Activated T-cell treated with anti-CD3 and anti-CD28 coated beads, Interleukin-2, amount 50 U/mL, for 72 hours (primary cell): ENCODE measurements around the gene RPS16. TPM values are rescaled to one million over a fixed set of nuclear protein-coding genes. Genes with fewer than 3 reads are reported as not detected.
"Not testable (repeated sequence)": the region's sequence is repeated elsewhere in the genome, so short reads cannot be mapped to it uniquely, and the experiment has no call there.

Experiments
- ATAC-seq, 2 donors: fragments of 150-1000 bp; cut with Tn5 transposase; replicated peaks in 1 of 2; 2 replicates each; pipeline ENCODE4 v1.10.0; 2021; ENCODE audit warnings: moderate library complexity in 2 of 2, mild to moderate bottlenecking in 1 of 2
- DNase-seq, 2 donors: peaks; one replicate each; pipeline ENCODE4 v3.0.0; 2021 to 2022; ENCODE audit warnings: mixed read lengths in 1 of 2
- H3K27ac Mint-ChIP-seq: one replicate; pipeline ENCODE4 v1.8.0; 2022; ENCODE audit warnings: mild to moderate bottlenecking, moderate library complexity, mixed read lengths
- H3K27me3 Mint-ChIP-seq: one replicate; pipeline ENCODE4 v1.8.0; 2022; ENCODE audit warnings: low read depth, mixed read lengths
- H3K36me3 Mint-ChIP-seq, 2 donors: one replicate each; pipeline ENCODE4 v1.8.0; 2022; ENCODE audit warnings: mixed read lengths in 2 of 2, mild to moderate bottlenecking in 1 of 2; ENCODE audit not compliant: insufficient read depth in 2 of 2
- H3K4me1 Mint-ChIP-seq: one replicate; pipeline ENCODE4 v1.8.0; 2022; ENCODE audit warnings: low read depth, mixed read lengths
- H3K4me3 Mint-ChIP-seq, 2 donors: one replicate each; pipeline ENCODE4 v1.8.0; 2022; ENCODE audit warnings: mild to moderate bottlenecking in 2 of 2, mixed read lengths in 2 of 2, moderate library complexity in 2 of 2
- H3K9me3 Mint-ChIP-seq, 2 donors: one replicate each; pipeline ENCODE4 v1.8.0; 2022; ENCODE audit warnings: mixed read lengths in 2 of 2
- total RNA-seq, 2 donors: library from RNA; stranded (reverse); gene quantifications; one replicate each; pipeline ENCODE4 v1.2.3, GENCODE V29; 2022

RPS16 gene
- total RNA-seq, 2 donors from 2014 or later: 3,177 to 3,644 TPM

DNA sequence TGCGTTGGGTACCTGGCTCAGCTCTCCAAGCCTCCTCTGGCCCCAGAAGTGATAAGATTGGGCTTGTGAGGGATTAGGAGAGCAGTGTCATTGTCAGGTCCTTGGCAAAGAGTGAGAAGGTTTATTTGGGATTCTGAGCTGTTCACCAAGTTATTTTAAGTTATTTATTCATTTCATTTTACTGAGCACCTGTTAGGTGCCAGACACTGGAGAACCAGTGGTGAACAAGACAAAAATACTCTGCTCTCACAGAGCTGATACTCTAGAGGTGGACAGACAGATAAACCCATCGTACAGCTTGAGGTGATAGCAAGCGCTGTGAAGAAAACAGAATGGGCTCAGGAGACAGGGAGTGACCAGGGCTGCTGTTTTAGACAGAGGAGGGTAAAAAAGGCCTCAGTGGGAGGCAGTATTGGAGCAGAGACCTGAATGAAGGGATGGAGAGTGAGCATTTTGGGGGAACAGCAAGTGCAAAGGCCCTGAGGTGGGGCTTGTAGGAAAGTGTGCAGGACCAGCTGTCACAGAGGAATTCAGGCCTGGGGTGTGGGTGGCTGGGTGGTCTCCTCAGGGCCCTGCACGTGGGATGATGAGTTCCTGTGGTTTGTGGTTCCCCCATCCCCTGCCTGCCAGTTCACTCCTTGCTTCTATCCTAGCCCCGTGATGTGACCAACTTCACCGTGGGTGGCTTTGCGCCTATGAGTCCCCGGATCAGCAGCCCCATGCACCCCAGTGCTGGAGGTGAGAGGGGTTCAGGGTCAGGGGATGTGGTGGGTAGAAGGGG lies 36.2 kb upstream of the RPS16 start:
- no peak for ATAC-seq
- Mint-ChIP-seq H3K9me3 (no peaks in the 10 kb centered on the region), H3K36me3 (peaks cover 17 to 47% of the 10 kb centered on the region in 2 donors), H3K4me1 (peaks cover 29% of the 10 kb centered on the region), H3K4me3 (no peak overlapping the region), H3K27ac (peak overlapping the region; percentile 33), H3K27me3 (no peaks in the 10 kb centered on the region)
- DNase-seq: no peak

DNA sequence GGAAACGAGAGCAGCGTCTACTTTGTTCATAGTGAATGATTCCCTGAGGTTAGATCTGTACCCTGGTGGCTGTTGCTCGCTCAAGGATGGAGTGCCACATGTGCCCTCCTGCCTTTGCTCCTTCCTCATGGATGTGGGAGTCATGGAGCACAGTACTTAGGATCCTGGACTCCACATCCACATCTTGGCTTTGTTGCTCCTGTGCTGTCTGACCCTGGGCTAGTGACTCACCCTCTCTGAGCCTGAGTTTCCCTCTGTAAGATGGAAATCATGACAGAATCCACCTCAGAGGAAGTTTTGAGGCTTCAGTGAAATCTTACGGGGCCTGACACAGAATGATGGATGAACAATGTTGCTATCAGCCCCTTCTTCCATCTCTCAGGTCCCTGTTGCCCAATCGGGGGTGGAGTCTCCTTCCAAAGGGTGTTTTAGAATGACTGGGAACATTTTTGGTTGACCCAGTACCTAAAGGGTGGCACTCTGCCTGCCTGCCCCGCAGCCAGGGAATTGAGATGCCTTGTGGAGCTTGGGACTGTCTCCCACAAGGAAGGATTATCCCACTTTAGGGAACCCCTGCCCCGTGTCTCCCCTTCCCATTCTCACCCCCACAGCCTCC lies 35.1 kb upstream of the RPS16 start:
- Mint-ChIP-seq H3K27me3 (no peaks in the 10 kb centered on the region), H3K36me3 (peaks cover 16 to 49% of the 10 kb centered on the region in 2 donors), H3K4me1 (peaks cover 29% of the 10 kb centered on the region), H3K9me3 (no peaks in the 10 kb centered on the region), H3K4me3 (no peak overlapping the region), H3K27ac (peak overlapping the region; percentile 16)
- DNase-seq (no peak), ATAC-seq (peak in 1 of 2 donors; percentile 27)

GRCh38 chr19:39469567-39469966 lies 33.8 kb upstream of the RPS16 start:
- Mint-ChIP-seq H3K4me1 (peaks cover 29% of the 10 kb centered on the region), H3K4me3 (no peak overlapping the region), H3K27ac (peak overlapping the region; percentile 43), H3K9me3 (no peaks in the 10 kb centered on the region), H3K27me3 (no peaks in the 10 kb centered on the region), H3K36me3 (peaks cover 22 to 42% of the 10 kb centered on the region in 2 donors)
- DNase-seq (no peak), ATAC-seq (no peak)

- Mint-ChIP-seq H3K36me3 (peaks cover 21 to 39% of the 10 kb centered on the region in 2 donors), H3K4me1 (peaks cover 29% of the 10 kb centered on the region), H3K27me3 (no peaks in the 10 kb centered on the region), H3K27ac (peak overlapping the region; percentile 43), H3K4me3 (no peak overlapping the region), H3K9me3 (no peaks in the 10 kb centered on the region)
- no peak for DNase-seq
- no peak for ATAC-seq
Observed at GRCh38 chr19:39469036-39469435, 33.3 kb upstream of the RPS16 start.

DNA sequence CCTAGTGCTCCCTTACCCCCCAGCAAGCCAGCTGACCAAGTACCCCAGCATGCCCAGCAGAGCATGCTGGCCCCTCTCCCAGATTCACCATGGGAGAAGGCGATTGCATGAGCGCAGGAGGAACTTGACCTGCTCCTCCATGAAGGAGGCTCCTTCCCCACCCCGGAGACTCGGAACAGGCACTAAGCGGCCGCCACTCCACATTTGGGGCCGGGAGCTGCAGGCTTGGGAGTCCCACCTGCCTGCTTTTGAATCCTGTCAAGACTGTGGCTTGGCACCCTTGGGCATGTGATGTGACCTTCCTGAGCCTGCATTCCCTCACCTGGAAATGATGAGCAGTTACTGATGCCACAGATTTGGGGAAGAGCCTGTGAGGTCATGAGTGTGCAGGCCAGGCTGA lies 32.2 kb upstream of the RPS16 start:
- Mint-ChIP-seq H3K9me3 (no peaks in the 10 kb centered on the region), H3K27me3 (no peaks in the 10 kb centered on the region), H3K4me1 (peaks cover 29% of the 10 kb centered on the region), H3K27ac (no peak overlapping the region), H3K4me3 (no peak overlapping the region), H3K36me3 (peaks cover 21 to 44% of the 10 kb centered on the region in 2 donors)
- no peak for DNase-seq
- ATAC-seq: no peak

GRCh38 chr19:39465956-39466747 lies 30.4 kb upstream of the RPS16 start:
- Mint-ChIP-seq H3K9me3 (no peaks in the 10 kb centered on the region), H3K4me3 (no peak overlapping the region), H3K36me3 (peaks cover 19 to 40% of the 10 kb centered on the region in 2 donors), H3K27me3 (no peaks in the 10 kb centered on the region), H3K4me1 (peaks cover 19% of the 10 kb centered on the region), H3K27ac (peak overlapping the region; percentile 59)
- ATAC-seq (no peak), DNase-seq (no peak)

DNA sequence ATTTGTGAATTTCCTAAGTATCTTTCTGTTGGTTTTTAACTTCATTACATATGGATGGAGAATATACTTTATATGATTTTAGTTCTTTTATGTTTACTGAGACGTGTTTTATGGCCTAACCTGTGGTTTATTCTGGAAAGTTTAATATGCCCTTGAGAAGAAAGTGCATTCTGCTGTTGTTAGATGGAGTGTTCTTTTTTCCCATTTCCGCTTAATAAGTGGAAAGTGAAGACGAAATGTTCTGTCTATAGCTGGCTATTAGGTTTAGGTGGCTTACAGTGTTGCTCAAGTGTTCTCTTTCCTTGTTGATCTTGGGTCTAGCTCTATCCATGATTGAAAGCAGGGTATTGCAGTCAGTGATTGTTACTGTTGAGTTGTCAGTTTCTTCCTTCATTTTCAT lies 27.7 kb upstream of the RPS16 start:
- no peaks in the 10 kb centered on the region for H3K27me3 Mint-ChIP-seq
- no peak overlapping the region for H3K4me3 Mint-ChIP-seq
- peaks cover 5% of the 10 kb centered on the region for H3K4me1 Mint-ChIP-seq
- H3K36me3 Mint-ChIP-seq: peaks cover 18 to 41% of the 10 kb centered on the region in 2 donors
- ATAC-seq: no peak
- no peak for DNase-seq
- no peaks in the 10 kb centered on the region for H3K9me3 Mint-ChIP-seq
- peak overlapping the region; percentile 40 for H3K27ac Mint-ChIP-seq

- H3K9me3 Mint-ChIP-seq, ATAC-seq, H3K4me3 Mint-ChIP-seq, DNase-seq, H3K27me3 Mint-ChIP-seq: not testable (repeated sequence)
- peaks cover 24 to 45% of the 10 kb centered on the region in 2 donors for H3K36me3 Mint-ChIP-seq
- peak overlapping the region; percentile 50 for H3K27ac Mint-ChIP-seq
- H3K4me1 Mint-ChIP-seq: peaks cover 73% of the 10 kb centered on the region
Observed at GRCh38 chr19:39451257-39451656, 15.5 kb upstream of the RPS16 start.

GRCh38 chr19:39449116-39449797 lies 13.5 kb upstream of the RPS16 start:
- ATAC-seq (no peak), DNase-seq (peak in 1 of 2 donors; percentile 33)
- peaks cover 31 to 56% of the 10 kb centered on the region in 2 donors for H3K36me3 Mint-ChIP-seq
- H3K27me3 Mint-ChIP-seq: no peaks in the 10 kb centered on the region
- peak overlapping the region; percentile 85 for H3K27ac Mint-ChIP-seq
- H3K9me3 Mint-ChIP-seq: no peaks in the 10 kb centered on the region
- peak overlapping the region; percentile 90 to 96 for H3K4me3 Mint-ChIP-seq
- peaks cover 65% of the 10 kb centered on the region for H3K4me1 Mint-ChIP-seq

DNA sequence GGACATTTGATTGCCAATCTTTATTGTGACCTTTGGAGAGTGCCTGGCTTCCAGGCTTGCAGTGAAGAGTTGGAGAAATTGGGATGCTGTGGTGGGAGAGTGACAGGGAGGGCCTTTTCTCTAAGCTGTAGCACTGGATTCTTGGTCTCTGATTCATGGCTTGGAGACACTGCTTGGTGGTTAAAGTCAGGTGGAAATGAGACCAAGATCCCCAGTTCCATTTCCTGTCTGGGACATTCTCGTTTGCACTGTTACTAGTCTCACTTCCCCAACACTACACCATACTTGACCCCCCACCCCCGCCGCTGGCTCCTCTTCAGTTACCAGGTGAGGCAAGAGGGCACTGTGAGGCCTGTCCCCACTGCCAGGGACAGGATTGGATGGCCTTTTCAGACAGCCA lies 12.5 kb upstream of the RPS16 start:
- no peak for ATAC-seq
- peak overlapping the region; percentile 85 for H3K27ac Mint-ChIP-seq
- DNase-seq: peak in 1 of 2 donors; percentile 34
- H3K4me3 Mint-ChIP-seq: peak overlapping the region; percentile 90 to 96
- no peaks in the 10 kb centered on the region for H3K9me3 Mint-ChIP-seq
- H3K4me1 Mint-ChIP-seq: peaks cover 65% of the 10 kb centered on the region
- peaks cover 31 to 49% of the 10 kb centered on the region in 2 donors for H3K36me3 Mint-ChIP-seq
- no peaks in the 10 kb centered on the region for H3K27me3 Mint-ChIP-seq

GRCh38 chr19:39446365-39447084 lies 10.8 kb upstream of the RPS16 start:
- no peak for DNase-seq
- peak overlapping the region; percentile 90 to 96 for H3K4me3 Mint-ChIP-seq
- H3K36me3 Mint-ChIP-seq: peaks cover 19 to 34% of the 10 kb centered on the region in 2 donors
- H3K9me3 Mint-ChIP-seq: no peaks in the 10 kb centered on the region
- ATAC-seq: no peak
- no peaks in the 10 kb centered on the region for H3K27me3 Mint-ChIP-seq
- H3K27ac Mint-ChIP-seq: peak overlapping the region; percentile 92
- H3K4me1 Mint-ChIP-seq: peaks cover 55% of the 10 kb centered on the region
